DMS53 treated with DMSO at 0.1 percent for 48 hours (cell line): ENCODE results near the gene GPR27.

Source experiments
- DNase-seq: peaks from one replicate; lab custom pipeline; 2025; ENCODE audit not compliant: unreplicated experiment; lab: John Stamatoyannopoulos, UW

Gene GPR27

GRCh38 chr3:71784914-71785531, 31.4 kb downstream of the GPR27 start, which contains the start of gene PROK2:
Gene PROK2 (minus strand): TSS chr3:71785148. CDS start chr3:71785052, 96 bp downstream.
- peak; percentile 0 for DNase-seq

DNA sequence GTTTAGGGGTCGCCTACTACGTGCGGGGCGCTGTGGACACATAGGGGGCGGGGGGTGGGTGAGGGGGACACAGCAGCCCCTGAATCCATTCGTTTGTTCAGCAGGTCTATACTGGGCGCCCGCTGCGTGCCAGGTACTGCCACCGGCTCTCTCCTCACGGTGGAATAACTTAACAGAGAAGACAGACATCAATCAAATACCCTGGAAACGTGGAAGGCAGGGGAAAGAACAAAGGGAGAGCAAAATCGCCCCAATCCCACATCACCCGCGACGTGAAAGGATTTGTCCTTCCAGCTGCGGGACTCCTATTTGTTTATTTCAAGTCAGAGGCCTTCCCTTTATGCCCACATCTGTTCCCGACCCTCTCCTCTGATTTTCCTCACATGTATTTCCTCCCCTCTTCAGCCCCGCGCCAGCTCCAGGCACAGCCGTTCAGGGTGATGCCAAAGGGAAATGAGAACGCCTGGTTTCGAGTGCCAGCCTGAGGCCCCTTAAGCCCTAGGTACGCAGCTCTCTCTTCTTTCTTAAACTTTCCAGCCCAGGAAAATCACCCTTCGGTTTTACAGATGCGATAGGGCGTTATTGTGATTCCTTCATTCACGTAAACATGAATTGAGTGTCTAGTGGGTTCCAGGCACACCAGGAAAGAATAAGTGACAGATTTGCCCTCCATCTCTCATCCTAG, 32.0 kb downstream of the GPR27 start:
- no peak for DNase-seq

DNA sequence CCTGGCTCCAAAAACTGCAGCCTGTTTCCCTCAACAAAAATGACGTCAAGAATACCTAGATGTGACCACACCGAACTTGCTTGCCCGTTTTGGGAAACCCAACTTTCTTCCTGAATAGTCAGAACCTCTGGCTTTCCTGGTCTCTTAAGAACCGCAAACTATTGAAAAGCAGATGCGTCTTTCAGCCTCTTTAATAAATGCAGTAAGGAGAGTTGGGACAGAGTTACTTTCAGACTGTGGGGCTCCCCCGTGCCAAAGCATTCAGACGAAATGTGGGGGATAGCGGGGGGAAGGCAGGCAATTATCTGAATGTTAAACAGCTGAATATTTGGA, 32.5 kb downstream of the GPR27 start:
- no peak for DNase-seq

DNA sequence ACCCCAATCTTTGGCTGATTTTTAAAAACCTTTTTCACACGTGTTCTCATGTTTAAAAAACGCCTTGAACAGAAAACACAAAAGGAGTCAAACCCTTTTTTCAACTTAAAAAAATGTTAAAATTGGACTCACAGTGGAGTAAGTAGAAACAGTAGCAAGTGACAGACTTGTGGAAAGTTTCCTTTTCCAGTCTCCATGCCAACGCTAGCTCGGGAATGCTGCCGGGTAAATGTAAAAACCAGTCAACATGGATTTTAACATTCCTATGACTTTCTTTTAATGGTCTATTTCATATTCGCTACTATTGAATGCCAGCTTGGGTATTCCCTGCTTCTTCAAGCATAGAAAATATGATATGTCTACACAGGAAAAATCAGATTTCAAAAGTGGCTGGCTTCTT, 32.9 kb downstream of the GPR27 start:
- no peak for DNase-seq

DNA sequence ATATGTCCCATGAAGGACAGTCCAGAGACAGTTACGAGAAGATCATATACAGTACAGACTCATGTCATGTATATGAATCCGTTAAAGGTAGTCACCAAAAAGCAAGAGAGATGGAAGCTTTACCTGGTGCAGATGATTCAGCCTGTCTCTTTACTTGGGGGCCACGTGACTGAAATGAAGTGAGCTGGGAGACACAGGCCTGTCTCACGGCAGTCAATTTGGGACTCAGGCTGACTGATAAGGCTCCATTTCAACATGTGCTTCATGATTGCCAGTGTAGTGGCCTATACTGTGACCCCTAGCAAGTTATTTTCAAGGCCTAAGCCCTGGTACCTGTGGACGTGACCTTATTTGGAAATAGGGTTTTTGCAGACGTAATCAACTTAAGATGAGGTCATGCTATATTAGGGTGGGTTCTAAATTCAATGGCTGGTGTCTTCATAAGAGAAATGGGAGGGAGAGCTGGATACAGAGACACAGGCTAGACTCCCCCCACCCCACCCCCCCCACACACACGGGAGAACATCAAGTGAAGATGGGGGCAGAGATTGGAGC, 34.3 kb downstream of the GPR27 start:
- DNase-seq: no peak

DNA sequence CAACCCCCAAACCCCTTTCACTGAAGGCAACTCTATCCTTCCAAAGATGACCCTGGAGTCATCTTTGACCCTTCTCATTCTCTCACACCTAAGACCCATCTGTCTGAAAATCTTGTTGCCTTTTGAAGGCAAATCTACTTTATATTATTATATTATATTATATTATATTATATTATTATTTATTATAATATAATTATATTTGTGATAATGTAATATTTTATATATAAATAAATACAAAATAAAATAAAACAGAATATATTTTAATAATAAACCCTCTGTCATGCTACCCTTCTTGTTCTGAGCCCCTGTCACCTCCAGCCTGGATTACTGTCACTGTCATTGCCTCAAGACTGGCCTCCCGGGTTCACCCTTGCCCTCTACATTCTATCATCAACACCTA, 36.3 kb downstream of the GPR27 start:
- no peak for DNase-seq

GRCh38 chr3:71791634-71792033, 38.0 kb downstream of the GPR27 start:
- no peak for DNase-seq

GRCh38 chr3:71796290-71796689, 42.6 kb downstream of the GPR27 start:
- no peak for DNase-seq

GRCh38 chr3:71797455-71797854, 43.8 kb downstream of the GPR27 start:
- no peak for DNase-seq

GRCh38 chr3:71800023-71800422, 46.4 kb downstream of the GPR27 start:
- no peak for DNase-seq

DNA sequence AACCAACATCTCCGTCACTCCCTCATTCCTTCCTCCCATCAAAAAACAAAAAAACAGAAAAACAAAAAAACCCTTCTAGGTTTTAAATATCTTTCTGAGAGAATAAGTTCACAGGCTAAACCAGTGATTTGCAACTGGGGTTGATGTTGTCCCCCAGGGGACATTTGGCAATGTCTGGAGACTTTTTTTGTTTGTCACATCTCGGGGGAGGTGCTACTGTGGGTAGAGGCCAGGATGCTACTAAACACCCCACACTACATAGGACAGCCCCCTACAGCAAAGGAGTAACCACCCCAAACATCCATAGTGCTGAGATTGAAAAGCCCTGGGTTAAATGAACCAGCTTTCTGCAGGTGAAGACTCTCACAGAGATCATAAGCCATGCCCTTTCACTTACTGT, 48.3 kb downstream of the GPR27 start:
- no peak for DNase-seq

- no peak for DNase-seq
These were observed 49.6 kb downstream of the GPR27 start for GRCh38 chr3:71803248-71803647.

- DNase-seq: no peak
These were observed 51.5 kb downstream of the GPR27 start for GRCh38 chr3:71805199-71805598.

DNA sequence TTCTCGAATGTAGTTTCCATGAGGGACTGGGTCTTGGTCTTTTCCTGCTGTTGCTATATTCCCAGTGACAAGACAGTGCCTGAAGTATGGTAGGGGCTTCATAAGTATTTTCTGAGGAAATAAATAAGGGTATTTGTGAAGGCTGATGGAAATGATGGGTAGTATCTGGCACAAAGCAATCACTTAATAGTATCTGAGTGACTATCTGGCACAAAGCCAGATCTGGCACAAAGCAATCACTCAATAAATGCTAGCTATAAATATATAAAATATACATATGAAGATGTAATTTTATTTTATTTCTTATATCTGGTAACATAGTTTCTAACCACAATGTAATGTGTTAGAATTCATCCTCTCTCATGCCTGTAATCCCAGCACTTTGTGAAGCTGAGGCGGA, 52.0 kb downstream of the GPR27 start:
- no peak for DNase-seq
